HCT116 (cell line): Measurements from ENCODE around the gene NRXN2.

Experiments used
- EZH2 ChIP-seq: fragments of 200-600 bp; sonication (generic); IDR thresholded peaks from 2 replicates; pipeline ENCODE4 v1.6.1; 2017; ENCODE audit warnings: antibody characterized with exemption, mixed run types
- TF ChIP-seq, protein P1 (sequence below), 3 experiments: fragments of 200-600 bp in 1 of 3; sonication (generic) in 1 of 3; IDR thresholded peaks in 2 of 3; conservative IDR thresholded peaks in 1 of 3; 2 replicates each; pipeline ENCODE4 v1.5.1; 2012 to 2017; ENCODE audit warnings: low read depth in 2 of 3, low read length in 2 of 3, antibody characterized with exemption in 1 of 3, borderline replicate concordance in 1 of 3, control low read depth in 1 of 3, mild to moderate bottlenecking in 1 of 3, mixed read lengths in 1 of 3, mixed run types in 1 of 3, moderate library complexity in 1 of 3; ENCODE audit not compliant: insufficient read depth in 1 of 3
- TF ChIP-seq, protein P2 (sequence below): IDR thresholded peaks from 2 replicates; pipeline ENCODE4 v1.6.1; 2011; ENCODE audit warnings: mild to moderate bottlenecking, low read length, moderate library complexity; ENCODE audit not compliant: insufficient replicate concordance; ENCODE audit errors: extremely low read depth
- TF ChIP-seq, protein P3 (sequence below): IDR thresholded peaks from 2 replicates; pipeline ENCODE4 v1.6.1; 2012

DNA sequence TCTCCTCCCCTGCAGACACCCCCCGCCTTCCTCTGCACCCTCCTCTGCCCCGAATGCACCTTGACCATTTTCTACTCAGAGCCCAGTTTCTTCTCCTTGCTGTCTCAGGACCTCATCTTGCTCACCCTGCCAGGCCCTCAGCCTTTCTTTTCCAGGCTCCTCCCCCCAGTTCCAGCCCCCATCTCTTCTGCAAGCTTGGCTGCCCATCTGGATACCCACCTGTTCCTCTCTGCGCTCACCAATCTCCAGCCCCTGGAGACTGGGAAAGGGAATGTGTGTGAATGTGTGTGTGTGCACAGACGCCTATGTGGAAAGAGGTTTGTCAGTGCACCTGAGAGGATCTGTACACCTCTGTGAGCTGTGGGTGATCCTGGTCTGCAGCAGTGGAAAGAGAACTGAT lies 95.6 kb downstream of the NRXN2 start:
- TF ChIP-seq, protein P1, sequence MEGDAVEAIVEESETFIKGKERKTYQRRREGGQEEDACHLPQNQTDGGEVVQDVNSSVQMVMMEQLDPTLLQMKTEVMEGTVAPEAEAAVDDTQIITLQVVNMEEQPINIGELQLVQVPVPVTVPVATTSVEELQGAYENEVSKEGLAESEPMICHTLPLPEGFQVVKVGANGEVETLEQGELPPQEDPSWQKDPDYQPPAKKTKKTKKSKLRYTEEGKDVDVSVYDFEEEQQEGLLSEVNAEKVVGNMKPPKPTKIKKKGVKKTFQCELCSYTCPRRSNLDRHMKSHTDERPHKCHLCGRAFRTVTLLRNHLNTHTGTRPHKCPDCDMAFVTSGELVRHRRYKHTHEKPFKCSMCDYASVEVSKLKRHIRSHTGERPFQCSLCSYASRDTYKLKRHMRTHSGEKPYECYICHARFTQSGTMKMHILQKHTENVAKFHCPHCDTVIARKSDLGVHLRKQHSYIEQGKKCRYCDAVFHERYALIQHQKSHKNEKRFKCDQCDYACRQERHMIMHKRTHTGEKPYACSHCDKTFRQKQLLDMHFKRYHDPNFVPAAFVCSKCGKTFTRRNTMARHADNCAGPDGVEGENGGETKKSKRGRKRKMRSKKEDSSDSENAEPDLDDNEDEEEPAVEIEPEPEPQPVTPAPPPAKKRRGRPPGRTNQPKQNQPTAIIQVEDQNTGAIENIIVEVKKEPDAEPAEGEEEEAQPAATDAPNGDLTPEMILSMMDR (IDR thresholded peaks at IDR 0.05 in 2 of 3, conservative IDR thresholded peaks at IDR 0.05 in 1 of 3; ENCODE audit: borderline replicate concordance in 1 of 3, insufficient read depth in 1 of 3, low read depth in 2 of 3, low read length in 2 of 3) = no peak
- TF ChIP-seq, protein P2, sequence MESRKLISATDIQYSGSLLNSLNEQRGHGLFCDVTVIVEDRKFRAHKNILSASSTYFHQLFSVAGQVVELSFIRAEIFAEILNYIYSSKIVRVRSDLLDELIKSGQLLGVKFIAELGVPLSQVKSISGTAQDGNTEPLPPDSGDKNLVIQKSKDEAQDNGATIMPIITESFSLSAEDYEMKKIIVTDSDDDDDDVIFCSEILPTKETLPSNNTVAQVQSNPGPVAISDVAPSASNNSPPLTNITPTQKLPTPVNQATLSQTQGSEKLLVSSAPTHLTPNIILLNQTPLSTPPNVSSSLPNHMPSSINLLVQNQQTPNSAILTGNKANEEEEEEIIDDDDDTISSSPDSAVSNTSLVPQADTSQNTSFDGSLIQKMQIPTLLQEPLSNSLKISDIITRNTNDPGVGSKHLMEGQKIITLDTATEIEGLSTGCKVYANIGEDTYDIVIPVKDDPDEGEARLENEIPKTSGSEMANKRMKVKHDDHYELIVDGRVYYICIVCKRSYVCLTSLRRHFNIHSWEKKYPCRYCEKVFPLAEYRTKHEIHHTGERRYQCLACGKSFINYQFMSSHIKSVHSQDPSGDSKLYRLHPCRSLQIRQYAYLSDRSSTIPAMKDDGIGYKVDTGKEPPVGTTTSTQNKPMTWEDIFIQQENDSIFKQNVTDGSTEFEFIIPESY = no peak
- TF ChIP-seq EZH2 = no peak
- TF ChIP-seq, protein P3, sequence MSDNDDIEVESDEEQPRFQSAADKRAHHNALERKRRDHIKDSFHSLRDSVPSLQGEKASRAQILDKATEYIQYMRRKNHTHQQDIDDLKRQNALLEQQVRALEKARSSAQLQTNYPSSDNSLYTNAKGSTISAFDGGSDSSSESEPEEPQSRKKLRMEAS = no peak
